Head of caudate nucleus (tissue), 42 donors: Measurements from ENCODE around the gene TMEM254.
"Not testable (repeated sequence)": the region's sequence is repeated elsewhere in the genome, so short reads cannot be mapped to it uniquely, and the experiment has no call there.

Experiments used
- DNase-seq, 42 donors: peaks; one replicate each; pipeline versions ENCODE4 v3.0.0 to v3.0.0-alpha.2; 2020 to 2021; ENCODE audit warnings: mixed read lengths in 7 of 42
- intact Hi-C: fragments of 100-400 bp; cut with DNase I; formaldehyde crosslinking; loops from one replicate; pipeline ENCODE4 v1.15.0; 2022

Gene TMEM254

GRCh38 chr10:80122110-80122710 is 43.7 kb downstream of the TMEM254 start:
- intact Hi-C loops: no loop called here
- peak in 1 of 42 donors; percentile 21 for DNase-seq

GRCh38 chr10:80122746-80123145 is 44.3 kb downstream of the TMEM254 start:
- intact Hi-C loops: no loop called here
- DNase-seq: peak in 11 of 42 donors; percentile 16 to 64 (median 49)

- DNase-seq: no peak
- intact Hi-C loops: no loop called here
Measured at GRCh38 chr10:80126876-80127275, 48.4 kb downstream of the TMEM254 start.

GRCh38 chr10:80131499-80131901 is 53.0 kb downstream of the TMEM254 start:
- intact Hi-C loops: no loop called here
- no peak for DNase-seq

- intact Hi-C loops: no loop called here
- no peak for DNase-seq
Measured at GRCh38 chr10:80132299-80133139, 54.1 kb downstream of the TMEM254 start, which contains the start of gene PLAC9. Gene PLAC9 (plus strand): TSS chr10:80132730. CDS start chr10:80132763, 33 bp downstream.

- peak in 2 of 42 donors; percentile 2 to 32 for DNase-seq
- intact Hi-C loops: no loop called here
Measured at GRCh38 chr10:80133206-80133605, 54.7 kb downstream of the TMEM254 start.

GRCh38 chr10:80133687-80134086 is 55.2 kb downstream of the TMEM254 start:
- peak in 1 of 42 donors; percentile 2 for DNase-seq
- intact Hi-C loops: not testable (repeated sequence)

- peak in 1 of 42 donors; percentile 36 for DNase-seq
- intact Hi-C loops: no loop called here
Measured at GRCh38 chr10:80136134-80136571, 57.7 kb downstream of the TMEM254 start.

- peak in 3 of 42 donors; percentile 34 to 46 (median 43) for DNase-seq
- intact Hi-C loops: no loop called here
Measured at GRCh38 chr10:80137031-80137862, 58.8 kb downstream of the TMEM254 start.

- intact Hi-C loops: no loop called here
- peak in 1 of 42 donors; percentile 15 for DNase-seq
Measured at GRCh38 chr10:80137920-80138319, 59.5 kb downstream of the TMEM254 start.

GRCh38 chr10:80139265-80139664 is 60.8 kb downstream of the TMEM254 start:
- no peak for DNase-seq
- intact Hi-C loops: no loop called here

- intact Hi-C loops: no loop called here
- DNase-seq: no peak
Measured at GRCh38 chr10:80140251-80140650, 61.8 kb downstream of the TMEM254 start.

GRCh38 chr10:80141696-80142460 is 63.4 kb downstream of the TMEM254 start:
- no peak for DNase-seq

More at GRCh38 chr10:80141696-80142460, 63.4 kb downstream of the TMEM254 start:
- intact Hi-C loops: no loop called here
